ENCODE measurements around the gene PFKFB4. TPM values are rescaled to one million over a fixed set of nuclear protein-coding genes. Genes with fewer than 3 reads are reported as not detected.

Gene PFKFB4
- total and polyA plus RNA-seq, 2 of the 8 experiments (the other 6 are each of a cell fraction or from before 2014, with no cell fraction given), result 10.7 to 20.1 TPM

- no peak overlapping the region for H3K4ac ChIP-seq (replicated peaks; ENCODE audit: insufficient read length, low read depth, low read length)
- FAIRE-seq (no peak), DNase-seq (ENCODE audit: low read depth in 1 of 2, low spot score in 2 of 2) (no peak)
- H4K91ac ChIP-seq (replicated peaks; ENCODE audit: insufficient read length, low read length), result no peak overlapping the region
- no peaks in the 10 kb centered on the region for H3K23me2 ChIP-seq (ENCODE audit: low read depth, low read length)
- no peak overlapping the region for H2BK5ac ChIP-seq (ENCODE audit: low read depth, low read length)
- no peak overlapping the region for H3K14ac ChIP-seq (ENCODE audit: insufficient read length)
- H3K36me3 ChIP-seq (ENCODE audit: control insufficient read depth in 2 of 4, insufficient read depth in 4 of 4, low read length in 3 of 4), result peaks cover 0 to 5% (median 1%) of the 10 kb centered on the region in 4 experiments; a peak in 2 of 8 replicates
- no peak overlapping the region for H3K18ac ChIP-seq (ENCODE audit: extremely low read depth, low read length)
- H4K20me1 ChIP-seq (replicated peaks in 1 of 2; ENCODE audit: control insufficient read depth in 1 of 2, insufficient read depth in 2 of 2, low read length in 2 of 2), result no peaks in the 10 kb centered on the region
- no peak overlapping the region for H4K8ac ChIP-seq (ENCODE audit: extremely low read depth, insufficient read depth, low read length)
- no peak overlapping the region for H2AK5ac ChIP-seq (ENCODE audit: low read depth, low read length)
- H2AFZ ChIP-seq (ENCODE audit: low read length), result no peak overlapping the region
- no peak overlapping the region for H2BK12ac ChIP-seq (ENCODE audit: low read depth, low read length)
- no peak overlapping the region for H2BK20ac ChIP-seq (ENCODE audit: low read length)
- no peak overlapping the region for H3K4me2 ChIP-seq (ENCODE audit: insufficient read depth in 1 of 2, low read depth in 2 of 2, low read length in 2 of 2)
- CTCF ChIA-PET (ENCODE audit: partially characterized antibody), result interaction anchor here (0.6 to 1.1 kb wide), 6 partner anchors 9 to 338 kb away, joined by 3 to 4 read pairs (median 3); no protein-coding TSS in a partner anchor
- no peaks in the 10 kb centered on the region for H3K27me3 ChIP-seq (replicated peaks in 1 of 4; ENCODE audit: control insufficient read depth in 3 of 4, extremely low read depth in 1 of 4, insufficient read depth in 3 of 4, low read length in 3 of 4)
- POLR2A ChIA-PET (ENCODE audit: partially characterized antibody), result interaction anchor here (0.8 to 2.5 kb wide), 7 partner anchors 11 to 153 kb away, joined by 3 to 14 read pairs (median 4); partner anchors contain the start of genes CELSR3 and COL7A1
- H3K23ac ChIP-seq (ENCODE audit: insufficient read length), result no peak overlapping the region
- no peak overlapping the region for H4K5ac ChIP-seq (ENCODE audit: insufficient read length, low read depth, low read length)
- H3K56ac ChIP-seq (replicated peaks; ENCODE audit: insufficient read length, low read depth, low read length), result no peak overlapping the region
- no peak overlapping the region for H3K4me3 ChIP-seq (ENCODE audit: extremely low read depth in 1 of 4, insufficient read depth in 2 of 4, low read depth in 3 of 4, low read length in 4 of 4)
- no peak overlapping the region for H3K27ac ChIP-seq (ENCODE audit: low read depth, low read length)
- no peaks in the 10 kb centered on the region for H3K79me2 ChIP-seq (ENCODE audit: control insufficient read depth in 1 of 2, insufficient read depth in 2 of 2, low read length in 2 of 2)
- H3K9ac ChIP-seq (replicated peaks in 1 of 4; ENCODE audit: extremely low read depth in 1 of 4, low read depth in 3 of 4, low read length in 3 of 4), result no peak overlapping the region
- H3K9me3 ChIP-seq (ENCODE audit: insufficient read depth in 2 of 2, low read depth in 1 of 2, low read length in 1 of 2), result no peaks in the 10 kb centered on the region
- H2BK15ac ChIP-seq (ENCODE audit: low read length), result no peak overlapping the region
- 87% methylated on average over 13 of the region's 14 CpGs; no CpG with 5 or more reads in 1 of the 2 experiments for WGBS, 2 experiments (ENCODE audit: extremely low coverage in 1 of 2, insufficient coverage in 1 of 2, insufficient read length in 1 of 2, insufficient replicate concordance in 2 of 2, low coverage in 1 of 2, low lambda C conversion rate in 2 of 2, missing lambda C conversion rate in 1 of 2)
- no peak overlapping the region for H2BK120ac ChIP-seq (replicated peaks; ENCODE audit: low read depth, low read length)
- H3K79me1 ChIP-seq (ENCODE audit: low read depth, low read length), result no peaks in the 10 kb centered on the region
- no peaks in the 10 kb centered on the region for H3K4me1 ChIP-seq (replicated peaks in 1 of 4; ENCODE audit: control insufficient read depth in 3 of 4, insufficient read depth in 4 of 4, low read length in 3 of 4)
- TF ChIP-seq MAX (IDR thresholded peaks at IDR 0.05), result no peak
- TF ChIP-seq KDM1A (IDR thresholded peaks at IDR 0.05; ENCODE audit: borderline replicate concordance, low read length), result no peak
- no peak for TF ChIP-seq SIX5 (IDR thresholded peaks at IDR 0.05; ENCODE audit: low read depth, low read length)
- TF ChIP-seq CEBPB (IDR thresholded peaks at IDR 0.05; ENCODE audit: low read depth, low read length), result no peak
- TF ChIP-seq E2F6 (IDR thresholded peaks at IDR 0.05), result no peak
- TF ChIP-seq RXRA (IDR thresholded peaks at IDR 0.05; ENCODE audit: insufficient read depth, low read depth, low read length), result no peak
- TF ChIP-seq SRF (IDR thresholded peaks at IDR 0.05; ENCODE audit: low read depth, low read length), result no peak
- no peak for TF ChIP-seq SP4 (IDR thresholded peaks at IDR 0.05; ENCODE audit: low read length)
- TF ChIP-seq KDM5A (IDR thresholded peaks at IDR 0.05; ENCODE audit: low read length), result no peak
- no peak for TF ChIP-seq CBX8 (IDR thresholded peaks at IDR 0.05; ENCODE audit: borderline replicate concordance, low read depth, low read length)
- TF ChIP-seq NRF1 (IDR thresholded peaks at IDR 0.05; ENCODE audit: low read depth, low read length), result no peak
- no peak for TF ChIP-seq YY1 (IDR thresholded peaks at IDR 0.05; ENCODE audit: low read depth, low read length)
Observed at GRCh38 chr3:48581621-48582481, 25.2 kb upstream of the PFKFB4 start.

Measured in H1 (cell line).